Measurements from ENCODE around the gene ZNHIT3.

ZNHIT3 gene

DNA sequence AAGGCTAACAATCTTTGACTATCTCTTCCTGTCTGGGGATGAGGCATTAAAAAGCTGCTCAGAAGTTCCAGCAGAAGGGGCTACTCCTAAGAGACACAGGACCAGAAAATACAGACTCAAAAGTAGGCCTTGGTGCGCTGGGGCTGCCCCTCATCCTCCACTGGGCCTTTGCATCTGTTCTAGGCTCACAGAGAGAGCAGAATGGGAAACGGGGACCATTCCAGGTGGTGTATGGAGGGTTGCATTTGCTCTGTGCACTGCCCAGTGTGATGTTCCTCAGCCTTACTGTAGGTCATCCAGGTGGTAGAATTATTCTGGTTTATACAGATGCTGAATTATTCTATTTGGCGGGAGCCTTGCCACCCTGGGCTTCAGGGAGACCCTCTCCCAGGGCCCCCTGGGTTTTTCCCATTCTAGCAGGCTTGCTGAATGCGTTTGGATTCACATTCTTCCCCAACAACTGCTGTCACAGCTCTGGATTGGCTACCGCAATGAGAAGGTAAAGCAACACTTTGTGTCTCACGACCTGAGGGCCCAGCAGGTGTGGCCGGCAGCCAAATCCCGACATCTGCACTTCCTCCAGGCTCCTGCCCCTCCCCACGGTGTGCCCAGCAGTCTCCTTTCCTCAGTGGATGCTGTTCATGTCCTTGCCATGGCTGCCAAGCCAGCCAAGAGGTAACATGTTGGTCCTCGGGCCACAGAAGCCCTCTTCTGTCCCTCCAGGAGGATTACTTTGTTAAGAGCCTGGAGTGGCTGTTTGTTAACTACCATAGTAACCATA lies 25.0 kb upstream of the ZNHIT3 start:
- H3K4me3 ChIP-seq: no peak overlapping the region
- no peak overlapping the region for H3K9ac ChIP-seq
- TF ChIP-seq Cebpa-rat (IDR thresholded peaks at IDR 0.05): no peak
- no peak overlapping the region for H3K4me2 ChIP-seq
- H3K27me3 ChIP-seq: no peaks in the 10 kb centered on the region
- H3K36me3 ChIP-seq: no peaks in the 10 kb centered on the region
- peaks cover 0 to 28% (median 14%) of the 10 kb centered on the region in 10 experiments; a peak in 11 of 20 replicates for H3K4me1 ChIP-seq
- H3K9me3 ChIP-seq (replicated peaks in 1 of 11): no peaks in the 10 kb centered on the region
- H3K27ac ChIP-seq: no peak overlapping the region
- H4K20me1 ChIP-seq: 0 out of 22 replicates have a peak, but pooled peaks cover 0 to 3% (median 0%) of the 10 kb centered on the region in 11 experiments

DNA sequence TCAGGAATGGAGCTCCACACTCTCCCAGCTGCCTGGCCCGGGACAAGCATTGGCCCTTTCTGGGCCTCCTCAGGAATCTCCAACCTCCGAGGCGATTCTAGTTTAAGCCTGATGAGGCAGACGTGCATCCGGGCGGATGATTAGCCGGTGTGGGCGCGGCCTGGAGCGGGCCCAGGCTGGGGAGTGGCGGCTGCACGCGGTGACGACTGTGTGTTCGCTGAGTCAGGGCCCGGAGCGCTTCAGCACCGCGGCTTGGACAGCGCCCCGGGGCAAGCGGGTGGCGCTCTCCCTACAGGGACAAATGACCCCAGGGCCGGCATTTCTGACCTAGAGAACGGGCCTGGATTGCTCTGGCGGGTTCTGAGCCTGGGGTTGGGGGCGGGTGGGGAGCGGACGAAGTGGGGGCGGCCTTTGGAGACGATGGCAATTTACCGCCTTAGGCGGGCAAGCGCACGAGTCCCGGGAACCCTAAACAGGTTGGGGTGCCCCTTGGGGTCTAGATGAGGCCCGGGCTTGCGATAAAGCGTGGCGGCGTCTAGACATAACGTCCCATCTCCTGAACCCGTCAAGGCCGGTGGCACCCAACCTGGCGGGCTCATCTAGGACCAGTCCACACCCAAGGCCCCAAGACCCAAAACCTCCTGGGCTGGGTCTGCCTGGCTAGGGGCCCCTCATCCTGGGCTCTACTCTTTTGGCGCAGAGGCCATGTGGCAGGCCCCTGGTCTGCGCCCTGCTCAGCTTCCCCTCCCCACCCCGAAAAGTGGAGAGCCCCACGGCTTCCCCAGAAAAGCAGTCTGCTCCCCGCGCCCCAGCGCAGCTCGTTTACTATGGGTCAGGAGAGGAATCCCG lies 22.3 kb upstream of the ZNHIT3 start:
- no peaks in the 10 kb centered on the region for H3K36me3 ChIP-seq
- H4K20me1 ChIP-seq: peaks cover 0 to 3% (median 0%) of the 10 kb centered on the region in 11 experiments; a peak in 1 of 22 replicates
- H3K9me3 ChIP-seq (replicated peaks in 1 of 11): no peaks in the 10 kb centered on the region
- no peak overlapping the region for H3K4me3 ChIP-seq
- H3K27me3 ChIP-seq: peaks cover 0 to 11% (median 9%) of the 10 kb centered on the region in 11 experiments; a peak in 13 of 22 replicates
- H3K9ac ChIP-seq: no peak overlapping the region
- H3K4me1 ChIP-seq: peaks cover 3 to 26% (median 14%) of the 10 kb centered on the region in 10 experiments; a peak in 17 of 20 replicates
- TF ChIP-seq Cebpa-rat (IDR thresholded peaks at IDR 0.05): no peak
- no peak overlapping the region for H3K27ac ChIP-seq
- H3K4me2 ChIP-seq: no peak overlapping the region; a peak in 1 of 22 replicates

- TF ChIP-seq Cebpa-rat (IDR thresholded peaks at IDR 0.05): no peak
- Histone ChIP-seq H4K20me1 (peaks cover 0 to 3% (median 0%) of the 10 kb centered on the region in 11 experiments; a peak in 1 of 22 replicates), H3K4me3 (no peak overlapping the region), H3K9me3 (replicated peaks in 1 of 11) (no peaks in the 10 kb centered on the region), H3K4me1 (peaks cover 4 to 30% (median 19%) of the 10 kb centered on the region in 10 experiments; a peak in 17 of 20 replicates), H3K9ac (no peak overlapping the region), H3K27ac (no peak overlapping the region), H3K4me2 (no peak overlapping the region), H3K27me3 (peaks cover 0 to 16% (median 12%) of the 10 kb centered on the region in 11 experiments; a peak in 13 of 22 replicates), H3K36me3 (no peaks in the 10 kb centered on the region)
Observed at GRCh38 chr17:36464765-36465088, 21.8 kb upstream of the ZNHIT3 start.

DNA sequence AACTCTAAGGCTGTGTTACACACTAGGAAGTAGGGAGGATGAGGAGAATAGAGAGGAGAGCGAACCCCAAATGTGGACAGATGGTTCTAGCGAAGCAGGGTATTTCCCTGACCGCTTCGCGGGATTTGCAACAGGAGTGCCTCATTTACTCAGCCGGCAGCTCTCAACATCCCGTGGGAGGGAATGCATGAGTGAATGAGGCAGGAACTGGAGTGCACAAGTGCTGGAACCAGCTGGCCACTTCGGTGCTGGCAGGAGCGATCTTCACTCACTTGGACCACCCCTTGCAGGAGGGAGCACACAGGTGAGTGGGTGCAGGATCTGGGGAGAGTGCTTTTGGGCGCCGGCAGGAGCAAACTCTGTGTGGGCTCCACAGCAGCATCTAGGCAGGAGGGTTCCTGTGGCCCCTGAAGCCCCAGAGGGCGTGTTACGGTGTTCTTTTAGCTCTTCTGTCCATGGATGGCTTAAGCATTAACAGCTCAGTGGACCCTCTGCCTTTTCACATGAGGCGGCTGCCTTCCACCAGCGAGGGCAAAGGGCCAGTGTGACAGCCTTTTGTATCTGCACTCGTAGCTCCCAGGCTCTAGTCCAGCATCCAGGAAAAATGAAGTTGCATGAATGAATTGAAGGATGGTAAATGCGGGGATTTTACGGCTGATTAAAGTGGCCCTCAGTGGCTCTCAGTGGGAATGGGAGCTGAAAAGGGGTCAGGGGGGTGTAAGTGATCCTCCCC lies 17.4 kb upstream of the ZNHIT3 start:
- no peak for TF ChIP-seq Cebpa-rat (IDR thresholded peaks at IDR 0.05)
- Histone ChIP-seq H4K20me1 (no peaks in the 10 kb centered on the region; a peak in 2 of 22 replicates), H3K4me2 (peak overlapping the region in 10 of 11 experiments; percentile 16 to 68 (median 57); a peak in 18 of 22 replicates), H3K4me1 (peaks cover 4 to 33% (median 29%) of the 10 kb centered on the region in 10 experiments; a peak in 18 of 20 replicates), H3K9me3 (replicated peaks in 1 of 11) (no peaks in the 10 kb centered on the region), H3K9ac (no peak overlapping the region; a peak in 1 of 22 replicates), H3K27ac (no peak overlapping the region), H3K4me3 (no peak overlapping the region), H3K36me3 (no peaks in the 10 kb centered on the region), H3K27me3 (peaks cover 0 to 16% (median 12%) of the 10 kb centered on the region in 11 experiments; a peak in 13 of 22 replicates)

DNA sequence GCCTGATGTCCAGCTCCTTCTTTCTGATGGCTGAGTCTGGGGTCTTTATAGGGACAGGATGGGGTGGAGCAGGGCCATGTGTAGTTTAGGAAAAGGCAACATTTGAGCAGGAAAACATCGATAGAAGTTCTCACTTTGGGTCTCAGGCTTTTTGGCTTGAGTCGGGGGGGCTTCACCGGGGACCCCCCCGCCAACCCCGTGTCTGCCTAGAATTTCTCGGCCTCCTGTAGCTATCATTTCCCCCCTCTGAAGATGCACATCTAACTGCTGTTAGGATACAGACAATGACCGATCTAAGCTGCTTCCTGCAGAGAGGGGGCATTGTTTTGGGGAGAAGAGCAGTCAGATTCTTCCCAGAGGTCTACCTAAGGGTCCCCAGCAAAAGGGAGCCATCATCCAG lies 16.7 kb upstream of the ZNHIT3 start:
- H3K9ac ChIP-seq: no peak overlapping the region
- H3K27ac ChIP-seq: no peak overlapping the region
- no peaks in the 10 kb centered on the region for H3K36me3 ChIP-seq
- TF ChIP-seq Cebpa-rat (IDR thresholded peaks at IDR 0.05): no peak
- H3K4me2 ChIP-seq: peak overlapping the region in 8 of 11 experiments; percentile 16 to 68 (median 61); a peak in 10 of 22 replicates
- H3K4me3 ChIP-seq: no peak overlapping the region
- peaks cover 0 to 16% (median 12%) of the 10 kb centered on the region in 11 experiments; a peak in 13 of 22 replicates for H3K27me3 ChIP-seq
- H4K20me1 ChIP-seq: no peaks in the 10 kb centered on the region; a peak in 2 of 22 replicates
- H3K9me3 ChIP-seq (replicated peaks in 1 of 11): no peaks in the 10 kb centered on the region
- H3K4me1 ChIP-seq: peaks cover 4 to 33% (median 29%) of the 10 kb centered on the region in 10 experiments; a peak in 18 of 20 replicates

DNA sequence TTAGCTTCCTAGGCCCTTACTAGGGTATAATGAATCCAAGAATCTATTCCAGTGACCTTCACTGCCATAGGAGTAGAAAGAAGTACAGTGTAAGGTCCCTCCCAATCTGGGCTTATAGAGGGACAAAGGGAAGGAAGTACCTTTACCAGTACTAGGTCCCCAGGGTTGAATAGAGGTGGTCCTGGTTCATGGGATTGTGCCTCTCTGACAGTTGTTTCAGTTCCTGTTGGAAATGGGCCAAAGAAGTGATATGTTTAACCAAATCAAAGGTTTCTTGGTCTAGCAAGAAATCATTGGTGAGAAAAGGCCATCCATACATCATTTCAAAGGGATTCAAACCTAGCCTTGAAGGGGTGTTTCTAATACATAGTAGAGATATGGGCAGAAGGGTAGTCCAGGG lies 16.0 kb upstream of the ZNHIT3 start:
- Histone ChIP-seq H3K4me2 (peak overlapping the region in 10 of 11 experiments; percentile 3 to 68 (median 54); a peak in 17 of 22 replicates), H4K20me1 (no peaks in the 10 kb centered on the region; a peak in 2 of 22 replicates)

GRCh38 chr17:36474571-36474970 lies 11.9 kb upstream of the ZNHIT3 start:
- Histone ChIP-seq H3K27ac (no peak overlapping the region), H3K4me2 (no peak overlapping the region), H3K4me3 (no peak overlapping the region), H3K36me3 (no peaks in the 10 kb centered on the region), H3K9me3 (replicated peaks in 1 of 11) (peaks cover 5 to 12% (median 10%) of the 10 kb centered on the region in 11 experiments; a peak in 15 of 22 replicates), H3K27me3 (peaks cover 0 to 3% (median 0%) of the 10 kb centered on the region in 11 experiments; a peak in 1 of 22 replicates), H4K20me1 (no peaks in the 10 kb centered on the region; a peak in 1 of 22 replicates), H3K4me1 (peaks cover 0 to 21% (median 19%) of the 10 kb centered on the region in 10 experiments; a peak in 15 of 20 replicates), H3K9ac (no peak overlapping the region)
- no peak for TF ChIP-seq Cebpa-rat (IDR thresholded peaks at IDR 0.05)

More for the DNA sequence above, 16.0 kb upstream of the ZNHIT3 start:
- H3K4me3 ChIP-seq: no peak overlapping the region
- no peaks in the 10 kb centered on the region for H3K36me3 ChIP-seq
- H3K27ac ChIP-seq: no peak overlapping the region
- no peak overlapping the region for H3K9ac ChIP-seq
- H3K4me1 ChIP-seq: peaks cover 4 to 33% (median 29%) of the 10 kb centered on the region in 10 experiments; a peak in 18 of 20 replicates
- peaks cover 0 to 3% (median 0%) of the 10 kb centered on the region in 11 experiments; a peak in 7 of 22 replicates for H3K9me3 ChIP-seq (replicated peaks in 1 of 11)
- no peak for TF ChIP-seq Cebpa-rat (IDR thresholded peaks at IDR 0.05)
- H3K27me3 ChIP-seq: peaks cover 0 to 16% (median 12%) of the 10 kb centered on the region in 11 experiments; a peak in 13 of 22 replicates

DNA sequence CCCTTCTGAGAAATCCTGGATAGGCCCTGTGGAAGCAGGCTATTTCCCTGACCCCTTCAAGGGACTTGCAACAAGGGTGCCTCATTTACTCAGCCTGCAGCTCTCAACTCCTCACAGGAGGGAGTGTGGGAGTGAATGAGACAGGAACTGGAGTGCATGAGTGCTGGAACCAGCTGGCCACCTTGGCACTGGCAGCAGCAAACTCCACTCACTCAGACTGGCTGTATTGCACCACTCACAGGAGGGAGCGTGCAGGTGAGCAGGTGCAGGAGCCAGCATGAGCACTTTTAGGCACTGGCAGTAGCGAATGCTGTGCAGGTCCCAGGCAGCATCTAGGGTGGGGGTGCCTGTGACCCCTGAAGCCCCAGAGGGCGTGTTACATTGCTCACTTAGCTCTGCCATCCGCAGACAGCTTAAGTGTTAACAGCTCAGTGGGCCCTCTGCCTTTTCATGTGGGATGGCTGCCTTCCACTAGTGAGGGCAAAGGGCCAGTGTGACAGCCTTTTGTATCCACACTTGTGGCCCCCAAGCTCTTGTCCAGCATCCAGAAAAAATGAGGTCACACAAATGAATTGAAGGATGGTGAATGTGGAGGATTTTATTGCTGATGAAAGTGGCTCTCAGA lies 11.0 kb upstream of the ZNHIT3 start:
- TF ChIP-seq Cebpa-rat (IDR thresholded peaks at IDR 0.05): no peak

More for the DNA sequence above, 11.0 kb upstream of the ZNHIT3 start:
- Histone ChIP-seq H3K4me2 (no peak overlapping the region), H3K4me1 (peaks cover 0 to 12% (median 11%) of the 10 kb centered on the region in 10 experiments; a peak in 15 of 20 replicates), H3K27ac (no peak overlapping the region), H4K20me1 (no peaks in the 10 kb centered on the region; a peak in 1 of 22 replicates), H3K4me3 (no peak overlapping the region), H3K27me3 (no peaks in the 10 kb centered on the region), H3K9me3 (replicated peaks in 1 of 11) (peaks cover 5 to 12% (median 10%) of the 10 kb centered on the region in 11 experiments; a peak in 15 of 22 replicates), H3K9ac (no peak overlapping the region), H3K36me3 (no peaks in the 10 kb centered on the region)

All from BLaER1 treated with 17β-estradiol and CSF1 and Interleukin-3, amounts not matched to agents 10 nM and 100 nM (cell line).